Trophoblast cell (in vitro differentiated cells and primary cell): Measurements from ENCODE around the gene OPN1MW2. TPM values are rescaled to one million over a fixed set of nuclear protein-coding genes. Genes with fewer than 3 reads are reported as not detected.
"Not testable (repeated sequence)": the region's sequence is repeated elsewhere in the genome, so short reads cannot be mapped to it uniquely, and the experiment has no call there.

Source experiments
- DNase-seq, 2 donors: peaks; one replicate each; pipeline ENCODE4 v3.0.0-alpha.2; 2016
- H2AFZ ChIP-seq: 2 replicates; pipeline ENCODE4 v1.6.1; 2013; ENCODE audit warnings: low read length, moderate library complexity, mild to moderate bottlenecking; ENCODE audit not compliant: insufficient read depth, poor library complexity
- H2AK5ac ChIP-seq: 2 replicates; pipeline ENCODE4 v1.6.1; 2013; ENCODE audit warnings: mild to moderate bottlenecking, low read length
- H2BK120ac ChIP-seq: 2 replicates; pipeline ENCODE4 v1.6.1; 2013; ENCODE audit warnings: low read length, mild to moderate bottlenecking, moderate library complexity; ENCODE audit not compliant: insufficient read depth, poor library complexity
- H2BK12ac ChIP-seq: 2 replicates; pipeline ENCODE4 v1.6.1; 2013; ENCODE audit warnings: mild to moderate bottlenecking, low read length, moderate library complexity
- H2BK5ac ChIP-seq: 2 replicates; pipeline ENCODE4 v1.6.1; 2013; ENCODE audit warnings: low read length, low read depth, moderate library complexity, mild to moderate bottlenecking; ENCODE audit not compliant: poor library complexity
- H3K14ac ChIP-seq: 2 replicates; pipeline ENCODE4 v1.6.1; 2013; ENCODE audit warnings: mild to moderate bottlenecking, low read length
- H3K18ac ChIP-seq: 2 replicates; pipeline ENCODE4 v1.6.1; 2013; ENCODE audit warnings: mild to moderate bottlenecking, low read length
- H3K23ac ChIP-seq: 2 replicates; pipeline ENCODE4 v1.6.1; 2013; ENCODE audit warnings: low read length
- H3K27ac ChIP-seq: 2 replicates; pipeline ENCODE4 v1.5.1; 2013; ENCODE audit warnings: low read depth, mild to moderate bottlenecking, inconsistent platforms, low read length, moderate library complexity
- H3K27me3 ChIP-seq: 2 replicates; pipeline ENCODE4 v1.6.1; 2013; ENCODE audit warnings: inconsistent platforms, mild to moderate bottlenecking, low read length, moderate library complexity; ENCODE audit not compliant: insufficient read depth
- H3K36me3 ChIP-seq, 2 experiments: 1 replicate in 1 of 2; 2 replicates in 1 of 2; pipeline ENCODE4 v1.6.1; 2013; ENCODE audit warnings: low read length in 2 of 2, mild to moderate bottlenecking in 2 of 2, moderate library complexity in 1 of 2; ENCODE audit not compliant: insufficient read depth in 2 of 2, control insufficient read depth in 1 of 2
- H3K4ac ChIP-seq: 2 replicates; pipeline ENCODE4 v1.6.1; 2013; ENCODE audit warnings: low read depth, mild to moderate bottlenecking, low read length, moderate library complexity
- H3K4me1 ChIP-seq, 2 experiments: 1 replicate in 1 of 2; 2 replicates in 1 of 2; pipeline ENCODE4 v1.6.1; 2013; ENCODE audit warnings: low read length in 2 of 2, mild to moderate bottlenecking in 2 of 2, moderate library complexity in 1 of 2; ENCODE audit not compliant: insufficient read depth in 2 of 2, control insufficient read depth in 1 of 2
- H3K4me2 ChIP-seq: 2 replicates; pipeline ENCODE4 v1.6.1; 2013; ENCODE audit warnings: inconsistent platforms, mild to moderate bottlenecking, low read length, moderate library complexity
- H3K4me3 ChIP-seq: 2 replicates; pipeline ENCODE4 v1.5.1; 2013; ENCODE audit warnings: mild to moderate bottlenecking, low read depth, low read length, inconsistent platforms
- H3K79me1 ChIP-seq: one replicate; pipeline ENCODE4 v1.6.1; 2013; ENCODE audit warnings: low read length
- H3K79me2 ChIP-seq: 2 replicates; pipeline ENCODE4 v1.6.1; 2013; ENCODE audit warnings: low read length, mild to moderate bottlenecking; ENCODE audit not compliant: control insufficient read depth, insufficient read depth, poor library complexity
- H3K9ac ChIP-seq: 2 replicates; pipeline ENCODE4 v1.6.1; 2013; ENCODE audit warnings: mild to moderate bottlenecking, low read length
- H3K9me3 ChIP-seq: 2 replicates; pipeline ENCODE4 v1.6.1; 2013; ENCODE audit warnings: low read depth, mild to moderate bottlenecking, control low read depth, inconsistent platforms, low read length; ENCODE audit not compliant: insufficient read depth
- H4K12ac ChIP-seq: 2 replicates; pipeline ENCODE4 v1.6.1; 2013; ENCODE audit warnings: low read depth, mild to moderate bottlenecking, low read length, moderate library complexity
- H4K8ac ChIP-seq: 2 replicates; pipeline ENCODE4 v1.6.1; 2013; ENCODE audit warnings: low read depth, mild to moderate bottlenecking, low read length, moderate library complexity
- H4K91ac ChIP-seq: one replicate; pipeline ENCODE4 v1.6.1; 2013; ENCODE audit warnings: low read depth, mild to moderate bottlenecking, low read length, moderate library complexity
- WGBS: extraction: QIAGEN DNeasy Blood & Tissue Kit; methylation state at CpG from one replicate; pipeline ENCODE4 v1.1.7; 2013; ENCODE audit warnings: missing lambda C conversion rate; ENCODE audit not compliant: insufficient read length, insufficient coverage; ENCODE audit errors: extremely low coverage; 5-methylcytosine and 5-hydroxymethylcytosine counted together
- polyA plus RNA-seq: library from polyadenylated mRNA; stranded (reverse); fragments of 200-250 nt; gene quantifications from 2 replicates; pipeline ENCODE4 v1.2.3, GENCODE V29; 2013

The OPN1MW2 gene
- polyA plus RNA-seq: not detected in 2 replicates

- H3K14ac ChIP-seq, H2AFZ ChIP-seq, H2BK120ac ChIP-seq, H3K4me2 ChIP-seq, H2BK5ac ChIP-seq, H3K79me1 ChIP-seq, H3K18ac ChIP-seq, H3K23ac ChIP-seq, H3K9me3 ChIP-seq, H3K79me2 ChIP-seq, H3K4ac ChIP-seq, H3K36me3 ChIP-seq, H3K4me3 ChIP-seq, H3K9ac ChIP-seq, H4K8ac ChIP-seq, H3K4me1 ChIP-seq, H3K27me3 ChIP-seq, H4K12ac ChIP-seq, H4K91ac ChIP-seq, DNase-seq, H2BK12ac ChIP-seq, H2AK5ac ChIP-seq, H3K27ac ChIP-seq: not testable (repeated sequence)
- no CpG with 5 or more reads among the region's 16 CpGs for WGBS
Observed at GRCh38 chrX:154219456-154219855, at the start of gene OPN1MW2. TSS of gene OPN1MW2 (plus strand) at chrX:154219756. CDS start at chrX:154219816, 60 bp downstream.

GRCh38 chrX:154172535-154172943 is 47.0 kb upstream of the OPN1MW2 start:
- not testable (repeated sequence) for H3K23ac ChIP-seq, H3K36me3 ChIP-seq, H2BK12ac ChIP-seq, H2AK5ac ChIP-seq, H3K18ac ChIP-seq, H2BK120ac ChIP-seq, H4K8ac ChIP-seq, DNase-seq, H3K4me2 ChIP-seq, H2BK5ac ChIP-seq, H3K9ac ChIP-seq, H4K12ac ChIP-seq, H3K27me3 ChIP-seq, H4K91ac ChIP-seq, H3K79me1 ChIP-seq, H3K9me3 ChIP-seq, H3K4ac ChIP-seq, H3K4me1 ChIP-seq, H3K14ac ChIP-seq, H2AFZ ChIP-seq, H3K79me2 ChIP-seq, H3K4me3 ChIP-seq, H3K27ac ChIP-seq
- WGBS: no CpG with 5 or more reads among the region's 11 CpGs

- not testable (repeated sequence) for H3K27ac ChIP-seq, H3K9me3 ChIP-seq, H4K12ac ChIP-seq, H2AFZ ChIP-seq, H4K91ac ChIP-seq, H2BK5ac ChIP-seq, H3K4me2 ChIP-seq, H2BK12ac ChIP-seq, H3K23ac ChIP-seq, H2BK120ac ChIP-seq, H3K79me2 ChIP-seq, H3K14ac ChIP-seq, H3K4me3 ChIP-seq, DNase-seq, H2AK5ac ChIP-seq, H3K18ac ChIP-seq, H3K4me1 ChIP-seq, H3K9ac ChIP-seq, H3K27me3 ChIP-seq, H4K8ac ChIP-seq, H3K79me1 ChIP-seq, H3K36me3 ChIP-seq, H3K4ac ChIP-seq
- no CpG with 5 or more reads among the region's 10 CpGs for WGBS
Observed at GRCh38 chrX:154174356-154174755, 45.2 kb upstream of the OPN1MW2 start.

GRCh38 chrX:154182296-154182695 is 37.3 kb upstream of the OPN1MW2 start, which contains the start of gene OPN1MW:
TSS of gene OPN1MW (plus strand) at chrX:154182596. CDS start at chrX:154182678, 82 bp downstream.
- H3K27me3 ChIP-seq, H3K4me1 ChIP-seq, DNase-seq, H3K79me1 ChIP-seq, H4K12ac ChIP-seq, H3K4ac ChIP-seq, H3K4me3 ChIP-seq, H2BK120ac ChIP-seq, H3K79me2 ChIP-seq, H3K9me3 ChIP-seq, H3K9ac ChIP-seq, H2BK12ac ChIP-seq, H3K4me2 ChIP-seq, H3K27ac ChIP-seq, H2AFZ ChIP-seq, H3K14ac ChIP-seq, H2AK5ac ChIP-seq, H3K36me3 ChIP-seq, H3K18ac ChIP-seq, H4K8ac ChIP-seq, H3K23ac ChIP-seq, H2BK5ac ChIP-seq, H4K91ac ChIP-seq: not testable (repeated sequence)
- WGBS: no CpG with 5 or more reads among the region's 14 CpGs
